Activated CD4-positive, alpha-beta memory T cell treated with anti-CD3 and anti-CD28 coated beads, Interleukin-2, amount 10 ng/mL, durations not matched to agents 7 days and 5 days (primary cell): ENCODE results near the gene DDX59. TPM values are rescaled to one million over a fixed set of nuclear protein-coding genes. Genes with fewer than 3 reads are reported as not detected.
"Not testable (repeated sequence)": the region's sequence is repeated elsewhere in the genome, so short reads cannot be mapped to it uniquely, and the experiment has no call there.

Experiments
- CTCF ChIA-PET: fragments of 350-600 bp; sonication (Branson Sonifier 250); formaldehyde crosslinking; loops from one replicate; lab custom pipeline; 2021; ENCODE audit warnings: antibody characterized with exemption, inconsistent platforms; lab: Charles Lee
- POLR2A ChIA-PET: fragments of 350-600 bp; sonication (Branson Sonifier 250); formaldehyde crosslinking; loops from one replicate; lab custom pipeline; 2021; ENCODE audit warnings: antibody characterized with exemption; lab: Charles Lee
- DNase-seq: peaks from one replicate; pipeline ENCODE4 v3.0.0-alpha.2; 2020
- H3K27ac Mint-ChIP-seq: one replicate; pipeline ENCODE4 v1.8.0; 2021; ENCODE audit warnings: mild to moderate bottlenecking, mixed read lengths
- H3K27me3 Mint-ChIP-seq: one replicate; pipeline ENCODE4 v1.8.0; 2021; ENCODE audit warnings: mixed read lengths
- H3K36me3 Mint-ChIP-seq: one replicate; pipeline ENCODE4 v1.8.0; 2021; ENCODE audit warnings: low read depth, mixed read lengths
- H3K4me1 Mint-ChIP-seq: one replicate; pipeline ENCODE4 v1.8.0; 2021; ENCODE audit warnings: mixed read lengths
- H3K4me3 Mint-ChIP-seq: one replicate; pipeline ENCODE4 v1.8.0; 2021; ENCODE audit warnings: mild to moderate bottlenecking, mixed read lengths
- H3K9me3 Mint-ChIP-seq: one replicate; pipeline ENCODE4 v1.8.0; 2021; ENCODE audit warnings: mixed read lengths
- total RNA-seq, 2 experiments: library from RNA; stranded (reverse); gene quantifications; one replicate each; pipeline ENCODE4 v1.2.3, GENCODE V29; 2021

DDX59 gene
- total RNA-seq, 2 experiments from 2014 or later: 32.1 to 34.0 TPM

DNA sequence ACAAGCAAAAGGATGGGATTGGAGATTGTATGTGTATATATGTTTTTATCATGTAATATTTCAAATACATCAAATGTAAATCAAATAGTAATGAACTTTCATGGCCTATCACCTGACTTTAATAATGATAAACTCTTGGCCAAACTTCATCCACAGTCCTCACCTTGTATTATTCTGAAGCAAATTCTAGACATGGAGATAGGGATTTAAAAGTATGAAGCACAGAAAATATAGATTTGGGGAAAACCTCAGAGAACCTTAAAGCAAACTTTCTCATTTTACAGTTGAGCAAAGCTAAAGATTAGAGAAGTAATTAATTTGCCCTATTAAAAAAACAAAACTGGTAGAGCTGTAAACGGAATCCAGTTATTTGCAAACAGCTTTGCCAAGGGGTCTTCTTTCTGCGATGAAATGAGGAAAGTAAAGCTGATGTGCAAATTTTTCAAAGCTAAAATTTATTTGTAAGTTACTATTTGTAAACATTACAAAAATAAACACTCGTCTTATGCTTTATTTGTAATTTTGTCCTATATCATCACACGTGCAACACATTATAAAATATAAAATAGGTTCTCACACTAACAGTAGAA is 29.2 kb downstream of the DDX59 start:
- Mint-ChIP-seq H3K27ac (no peak overlapping the region), H3K4me3 (no peak overlapping the region), H3K27me3 (no peaks in the 10 kb centered on the region), H3K4me1 (peaks cover 13% of the 10 kb centered on the region), H3K9me3 (no peaks in the 10 kb centered on the region), H3K36me3 (peaks cover 10% of the 10 kb centered on the region)
- DNase-seq: no peak
- CTCF ChIA-PET: interaction anchor here (0.6 to 1.1 kb wide), 2 partner anchors 10 to 15 kb away, joined by 3 read pairs; no protein-coding TSS in a partner anchor
- POLR2A ChIA-PET: interaction anchor here (1.0 kb wide), 1 partner anchor 30 kb away, joined by 3 read pairs; no protein-coding TSS in a partner anchor

DNA sequence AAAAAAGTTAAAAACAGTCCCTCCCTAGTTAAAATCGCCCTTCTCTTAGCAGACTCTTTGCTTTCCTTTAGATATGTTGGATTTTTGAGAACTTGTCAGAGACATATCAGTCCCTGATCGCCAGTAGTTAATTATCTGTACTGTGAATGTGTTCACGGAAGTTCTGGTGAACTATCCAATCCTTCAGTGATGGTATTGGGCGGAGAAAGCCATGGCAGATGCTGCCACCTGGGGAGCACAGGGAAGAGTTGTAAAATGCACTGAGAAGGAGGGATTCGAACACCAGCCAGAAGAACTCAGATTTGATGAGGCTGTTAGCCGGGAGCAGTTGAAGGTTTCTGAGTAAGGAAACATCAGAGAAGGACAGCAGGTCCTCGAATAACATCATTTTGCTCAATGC is 31.6 kb downstream of the DDX59 start:
- Mint-ChIP-seq H3K27me3 (no peaks in the 10 kb centered on the region), H3K9me3 (no peaks in the 10 kb centered on the region), H3K4me1 (peaks cover 13% of the 10 kb centered on the region), H3K27ac (no peak overlapping the region), H3K36me3 (peaks cover 4% of the 10 kb centered on the region), H3K4me3 (no peak overlapping the region)
- CTCF ChIA-PET: no interaction called here
- POLR2A ChIA-PET: no interaction called here
- no peak for DNase-seq

DNA sequence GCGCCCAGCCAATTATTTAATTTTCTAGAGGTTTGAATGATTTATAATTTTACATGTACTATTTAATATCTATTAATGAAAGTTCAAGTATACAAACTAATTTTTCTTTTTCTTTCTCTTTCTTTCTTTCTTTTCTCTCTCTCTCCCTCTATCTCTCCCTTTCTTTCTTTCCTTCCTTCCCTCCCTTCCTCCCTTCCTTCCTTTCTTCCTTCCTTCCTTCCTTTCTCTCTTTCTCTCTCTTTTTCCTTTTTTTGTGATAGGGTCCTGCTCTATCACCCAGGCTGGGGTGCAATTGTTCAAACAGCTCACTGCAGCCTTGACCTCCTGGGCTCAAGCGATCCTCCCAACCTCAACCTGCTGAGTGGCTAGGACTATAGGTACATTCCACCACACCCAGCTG is 33.0 kb downstream of the DDX59 start:
- Mint-ChIP-seq H3K27ac (no peak overlapping the region), H3K4me1 (peaks cover 13% of the 10 kb centered on the region), H3K27me3 (no peaks in the 10 kb centered on the region), H3K4me3 (no peak overlapping the region), H3K36me3 (peaks cover 4% of the 10 kb centered on the region), H3K9me3 (no peaks in the 10 kb centered on the region)
- ChIA-PET CTCF (no interaction called here), POLR2A (no interaction called here)
- DNase-seq: no peak

DNA sequence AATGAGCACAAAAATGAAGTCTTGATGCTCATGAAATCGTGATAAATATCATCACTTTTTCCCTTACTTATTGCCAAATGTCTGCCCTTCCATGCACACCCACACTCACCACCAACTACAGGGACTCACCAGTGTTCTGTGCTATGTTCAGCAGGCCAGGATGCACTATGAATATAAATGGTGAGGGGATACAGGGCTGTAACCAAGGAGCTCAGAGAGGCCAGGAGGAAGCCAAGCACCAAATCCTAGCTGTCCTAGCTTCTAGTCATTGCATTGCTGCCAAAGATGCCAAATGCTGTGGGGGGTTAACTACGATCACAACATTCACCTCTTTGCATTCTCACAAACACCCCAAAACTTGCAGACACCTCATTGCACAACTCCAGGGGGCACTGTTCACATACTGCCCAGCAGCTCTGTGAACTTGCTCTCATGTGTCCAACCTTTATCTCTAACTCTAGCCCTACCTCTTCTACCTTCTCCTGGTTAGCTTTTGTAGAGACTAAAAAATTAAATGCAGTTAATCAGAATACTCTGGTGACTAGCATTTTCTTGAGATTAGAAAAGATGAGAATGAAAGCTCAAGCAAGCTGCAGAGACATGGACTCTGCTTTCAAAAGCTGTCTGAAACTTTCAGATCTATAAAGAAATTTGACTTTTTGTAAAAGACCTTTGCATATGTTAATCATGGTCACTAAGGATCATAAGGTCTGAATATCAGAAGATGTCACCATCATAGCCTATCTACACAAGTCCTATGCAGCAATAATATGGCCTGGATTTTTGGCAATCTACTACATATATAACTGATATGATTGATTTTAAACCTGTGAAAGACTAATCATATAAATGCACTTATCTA is 35.2 kb downstream of the DDX59 start:
- H3K27me3 Mint-ChIP-seq: peaks cover 3% of the 10 kb centered on the region
- peaks cover 4% of the 10 kb centered on the region for H3K4me1 Mint-ChIP-seq
- POLR2A ChIA-PET: interaction anchor here (1.4 kb wide), 1 partner anchor 35 kb away, joined by 3 read pairs; the partner anchor contains the start of gene DDX59
- no peak overlapping the region for H3K27ac Mint-ChIP-seq
- no peaks in the 10 kb centered on the region for H3K36me3 Mint-ChIP-seq
- CTCF ChIA-PET: interaction anchor here (0.7 to 3.2 kb wide), 5 partner anchors 10 to 23 kb away, joined by 3 to 26 read pairs (median 4); partner anchors contain the start of gene KIF14
- H3K4me3 Mint-ChIP-seq: no peak overlapping the region
- H3K9me3 Mint-ChIP-seq: no peaks in the 10 kb centered on the region
- no peak for DNase-seq

DNA sequence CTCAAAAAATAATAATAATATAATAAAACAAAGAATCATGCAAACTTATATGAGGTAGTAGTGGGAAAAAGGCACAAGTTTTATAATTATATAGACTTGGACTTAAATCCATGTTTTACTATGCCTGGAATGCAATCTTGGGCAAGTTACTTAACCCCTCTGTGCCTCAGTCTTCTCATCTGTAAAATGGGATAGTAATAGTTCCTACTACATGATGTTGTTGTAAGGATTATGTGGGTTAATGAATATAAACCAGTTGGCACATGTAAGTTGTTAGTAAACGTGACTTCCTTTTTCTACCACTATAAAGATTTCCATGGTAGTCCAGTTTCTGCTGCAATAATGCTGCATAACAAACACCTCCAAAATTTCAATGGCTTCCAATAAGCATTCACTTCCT is 38.3 kb downstream of the DDX59 start:
- peaks cover 4% of the 10 kb centered on the region for H3K36me3 Mint-ChIP-seq

DNA sequence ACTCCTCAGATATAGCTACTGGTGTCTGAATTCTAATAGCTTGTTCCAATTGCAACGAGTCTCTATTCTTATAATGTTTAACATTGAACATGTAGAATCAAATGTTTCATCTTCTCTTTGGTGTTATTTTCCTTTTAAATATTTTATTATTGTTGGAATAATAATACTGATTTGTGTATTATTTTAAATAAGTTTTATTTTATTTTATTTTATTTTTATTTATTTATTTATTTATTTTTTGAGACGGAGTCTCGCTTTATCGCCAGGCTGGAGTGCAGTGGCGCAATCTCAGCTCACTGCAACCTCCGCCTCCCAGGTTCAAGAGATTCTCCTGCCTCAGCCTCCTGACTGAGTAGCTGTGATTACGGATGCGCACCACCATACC is 39.2 kb downstream of the DDX59 start:
- not testable (repeated sequence) for DNase-seq, H3K36me3 Mint-ChIP-seq, H3K27me3 Mint-ChIP-seq, H3K27ac Mint-ChIP-seq, H3K9me3 Mint-ChIP-seq, H3K4me3 Mint-ChIP-seq
- CTCF ChIA-PET: interaction anchor here (1.4 kb wide), 1 partner anchor 10 kb away, joined by 3 read pairs; no protein-coding TSS in a partner anchor
- peaks cover 29% of the 10 kb centered on the region for H3K4me1 Mint-ChIP-seq
- POLR2A ChIA-PET: interaction anchor here (0.6 kb wide), 1 partner anchor 19 kb away, joined by 3 read pairs; no protein-coding TSS in a partner anchor

More for the DNA sequence above, 38.3 kb downstream of the DDX59 start:
- Mint-ChIP-seq H3K4me1 (peaks cover 25% of the 10 kb centered on the region), H3K4me3 (no peak overlapping the region), H3K27me3 (peaks cover 7% of the 10 kb centered on the region), H3K9me3 (no peaks in the 10 kb centered on the region), H3K27ac (no peak overlapping the region)
- ChIA-PET POLR2A (no interaction called here), CTCF (interaction anchor here (0.5 kb wide), 1 partner anchor 9 kb away, joined by 3 read pairs; no protein-coding TSS in a partner anchor)
- DNase-seq: no peak

DNA sequence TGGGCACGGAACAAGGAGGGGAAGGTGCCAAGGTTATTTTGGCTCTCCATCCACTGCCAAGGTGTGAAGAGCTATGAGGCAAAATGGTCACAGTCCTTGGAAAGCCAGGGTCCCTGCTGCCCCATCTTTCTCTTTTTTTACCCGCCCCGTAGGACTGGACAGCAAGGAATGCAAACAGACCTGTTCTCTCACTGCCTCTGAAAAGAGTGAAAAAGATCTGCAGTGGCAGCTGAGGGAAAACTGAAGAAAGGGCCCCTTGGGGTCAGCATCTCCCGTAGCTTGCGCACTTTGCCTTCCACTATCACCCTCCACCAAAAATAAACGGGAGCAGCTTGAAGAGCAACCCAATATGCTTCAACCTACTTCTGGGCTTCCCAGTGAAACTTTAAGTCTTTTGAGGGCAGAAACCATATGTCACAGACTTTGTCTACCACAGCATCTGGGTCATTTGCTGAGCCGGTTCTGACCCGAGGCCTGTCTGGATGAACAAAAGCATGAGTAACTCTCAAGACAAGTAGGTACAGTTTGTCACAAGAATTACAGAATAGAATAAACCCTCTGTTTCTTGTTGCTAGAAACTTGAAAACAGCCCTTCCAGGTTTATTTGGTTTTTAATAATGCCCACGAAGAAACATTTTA is 39.7 kb downstream of the DDX59 start:
- ChIA-PET CTCF (interaction anchor here (1.4 kb wide), 1 partner anchor 10 kb away, joined by 3 read pairs; no protein-coding TSS in a partner anchor), POLR2A (interaction anchor here (0.6 kb wide), 1 partner anchor 19 kb away, joined by 3 read pairs; no protein-coding TSS in a partner anchor)
- no peak overlapping the region for H3K27ac Mint-ChIP-seq
- no peak for DNase-seq
- H3K4me1 Mint-ChIP-seq: peaks cover 35% of the 10 kb centered on the region
- no peak overlapping the region for H3K4me3 Mint-ChIP-seq
- H3K9me3 Mint-ChIP-seq: no peaks in the 10 kb centered on the region
- peaks cover 4% of the 10 kb centered on the region for H3K36me3 Mint-ChIP-seq
- peaks cover 7% of the 10 kb centered on the region for H3K27me3 Mint-ChIP-seq

DNA sequence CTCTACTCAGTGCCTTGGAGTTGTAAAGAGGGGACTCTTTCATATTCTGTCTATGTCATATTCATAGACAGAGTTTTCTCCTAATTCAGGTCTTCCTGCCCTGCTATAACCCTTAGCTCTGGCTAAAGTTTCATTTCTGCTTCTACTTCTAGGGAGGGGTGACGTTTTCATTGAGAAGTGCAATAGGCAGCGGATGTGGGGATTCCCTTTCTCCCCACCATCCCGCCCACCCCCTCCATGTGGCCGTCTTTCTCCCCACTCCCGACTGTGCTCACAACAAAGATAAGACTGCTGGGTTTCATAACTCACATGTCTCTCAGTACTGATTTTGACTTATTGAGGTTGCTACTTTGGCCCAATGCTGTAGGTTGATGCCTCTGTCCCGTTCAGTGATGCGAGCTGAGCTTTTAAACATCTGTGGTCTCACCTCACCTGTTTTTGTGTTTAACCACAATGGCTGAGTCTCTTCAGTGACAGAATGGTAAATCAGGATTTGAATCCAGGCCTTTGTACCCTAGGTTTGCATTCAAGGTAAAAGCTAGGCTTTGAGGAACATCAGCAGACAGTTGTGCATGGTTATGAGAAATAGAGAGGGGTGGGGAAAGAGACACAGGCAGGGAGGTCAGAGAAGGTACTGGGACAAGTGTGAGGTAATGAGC is 41.4 kb downstream of the DDX59 start:
- peaks cover 7% of the 10 kb centered on the region for H3K27me3 Mint-ChIP-seq
- ChIA-PET CTCF (interaction anchor here (1.0 to 2.1 kb wide), 3 partner anchors 42 to 485 kb away, joined by 3 to 10 read pairs (median 6); partner anchors contain the start of gene DDX59), POLR2A (interaction anchor here (1.0 to 5.2 kb wide), 3 partner anchors 9 to 41 kb away, joined by 4 to 52 read pairs (median 4); partner anchors contain the start of gene DDX59)
- peak overlapping the region; percentile 66 for H3K27ac Mint-ChIP-seq
- H3K4me1 Mint-ChIP-seq: peaks cover 42% of the 10 kb centered on the region
- H3K9me3 Mint-ChIP-seq: no peaks in the 10 kb centered on the region
- H3K36me3 Mint-ChIP-seq: peaks cover 4% of the 10 kb centered on the region
- H3K4me3 Mint-ChIP-seq: peak overlapping the region; percentile 39
- DNase-seq: peak; percentile 61

DNA sequence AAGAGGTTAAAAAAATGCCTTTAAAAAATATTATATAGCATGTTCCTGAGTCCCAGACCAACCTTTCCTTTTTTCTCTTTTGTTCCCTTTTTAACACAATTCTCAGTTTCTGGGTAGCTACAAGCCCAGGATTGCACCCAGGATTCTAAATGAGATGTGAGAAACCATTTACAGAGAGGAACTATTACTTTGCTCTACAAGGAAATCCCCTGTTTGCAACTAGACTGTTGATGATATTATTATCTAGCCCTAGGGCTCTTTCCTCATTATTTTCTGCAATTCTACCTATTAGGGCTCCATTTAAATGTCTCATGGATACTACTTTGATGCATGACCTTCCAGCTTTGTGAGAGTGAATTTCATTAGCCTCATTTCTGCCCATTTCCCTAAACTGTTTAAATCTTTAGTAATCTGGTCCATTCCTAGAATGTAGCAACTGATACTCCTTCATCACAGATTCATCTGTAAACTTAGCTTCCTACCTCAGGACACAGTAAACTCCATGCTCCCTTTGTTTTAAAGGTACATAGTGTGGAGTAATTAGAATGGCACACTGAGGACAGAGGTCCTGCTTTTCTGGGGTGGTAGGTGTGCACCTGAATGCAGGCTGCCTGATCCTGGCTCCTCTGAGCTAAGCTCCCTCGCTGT is 42.0 kb downstream of the DDX59 start:
- POLR2A ChIA-PET: interaction anchor here (1.0 to 5.2 kb wide), 4 partner anchors 8 to 398 kb away, joined by 3 to 52 read pairs (median 4); partner anchors contain the start of gene DDX59
- Mint-ChIP-seq H3K9me3 (no peaks in the 10 kb centered on the region), H3K27ac (peak overlapping the region; percentile 66), H3K36me3 (peaks cover 4% of the 10 kb centered on the region), H3K4me3 (peak overlapping the region; percentile 39), H3K4me1 (peaks cover 47% of the 10 kb centered on the region), H3K27me3 (peaks cover 7% of the 10 kb centered on the region)
- DNase-seq: no peak
- CTCF ChIA-PET: interaction anchor here (1.0 to 2.1 kb wide), 4 partner anchors 43 to 486 kb away, joined by 3 to 10 read pairs (median 4); partner anchors contain the start of gene DDX59

DNA sequence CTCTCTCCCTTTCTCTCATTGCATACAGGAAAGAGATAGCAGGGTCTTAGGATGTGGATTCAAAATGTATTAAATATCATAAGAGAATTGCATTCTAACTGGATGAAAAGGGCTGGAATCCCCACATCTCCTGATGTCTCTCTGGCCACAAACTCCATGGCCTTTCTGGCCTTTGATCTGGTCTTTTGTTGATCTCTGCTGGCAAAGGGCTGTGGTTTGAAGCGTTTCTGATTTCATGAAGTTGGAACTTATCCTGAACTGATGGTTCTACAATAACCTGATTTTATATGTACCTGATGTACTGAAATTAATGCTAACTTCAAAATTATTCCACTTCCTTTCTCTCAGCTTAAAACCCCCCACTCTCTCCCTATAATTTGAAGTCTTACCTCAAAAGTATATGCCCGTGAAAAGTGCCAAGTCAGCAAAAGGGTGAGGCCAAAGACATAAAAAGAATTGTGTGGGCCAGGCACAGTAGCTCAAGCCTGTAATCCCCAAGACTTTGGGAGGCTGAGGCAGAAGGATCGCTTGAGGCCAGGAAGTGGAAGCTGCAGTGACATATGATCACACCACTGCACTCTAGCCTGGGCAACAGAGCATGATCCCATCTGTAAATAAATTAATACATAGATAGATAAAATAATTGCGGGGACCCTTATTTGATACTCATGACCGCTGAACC is 42.7 kb downstream of the DDX59 start:
- POLR2A ChIA-PET: interaction anchor here (1.1 to 5.2 kb wide), 3 partner anchors 16 to 399 kb away, joined by 3 to 52 read pairs (median 4); partner anchors contain the start of gene DDX59
- Mint-ChIP-seq H3K27ac (no peak overlapping the region), H3K9me3 (no peaks in the 10 kb centered on the region), H3K27me3 (peaks cover 7% of the 10 kb centered on the region), H3K4me3 (no peak overlapping the region), H3K4me1 (peaks cover 49% of the 10 kb centered on the region), H3K36me3 (peaks cover 4% of the 10 kb centered on the region)
- CTCF ChIA-PET: interaction anchor here (1.1 to 2.1 kb wide), 3 partner anchors 43 to 175 kb away, joined by 3 to 10 read pairs (median 6); partner anchors contain the start of gene DDX59
- DNase-seq: no peak

DNA sequence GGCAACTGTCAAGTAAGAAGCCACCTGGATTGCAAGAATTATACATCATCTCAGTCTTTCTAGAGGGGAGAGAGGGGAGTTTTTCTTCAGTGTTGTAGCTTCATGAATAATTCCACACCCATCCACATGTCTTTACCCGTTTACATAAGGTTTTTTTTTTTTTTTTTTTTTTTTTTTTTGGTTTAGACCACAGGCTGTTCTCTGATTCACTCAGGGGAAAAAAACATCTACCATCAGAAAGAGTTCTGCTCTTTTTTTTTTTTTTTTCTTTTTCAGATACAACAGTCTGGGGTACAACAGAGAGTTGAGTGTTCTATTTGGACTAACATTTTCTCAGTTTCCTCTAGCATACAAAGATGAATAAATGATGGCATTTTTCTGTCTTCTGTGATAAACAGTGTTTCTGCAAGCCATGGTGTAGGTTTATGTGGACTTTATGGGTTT is 44.3 kb downstream of the DDX59 start:
- Mint-ChIP-seq H3K36me3 (peaks cover 4% of the 10 kb centered on the region), H3K4me3 (no peak overlapping the region), H3K9me3 (no peaks in the 10 kb centered on the region), H3K27ac (peak overlapping the region; percentile 7), H3K4me1 (peaks cover 58% of the 10 kb centered on the region), H3K27me3 (peaks cover 7% of the 10 kb centered on the region)
- ChIA-PET POLR2A (interaction anchor here (0.8 to 5.2 kb wide), 2 partner anchors 26 to 44 kb away, joined by 3 to 52 read pairs; partner anchors contain the start of gene DDX59), CTCF (interaction anchor here (0.6 to 1.6 kb wide), 7 partner anchors 9 to 208 kb away, joined by 3 to 12 read pairs (median 3); partner anchors contain the start of gene DDX59)
- no peak for DNase-seq
